Sigmoid colon (tissue), 7 donors: ENCODE results near the gene TSHB. TPM values are rescaled to one million over a fixed set of nuclear protein-coding genes. Genes with fewer than 3 reads are reported as not detected.

Experiments
- DNase-seq: peaks from one replicate; pipeline ENCODE4 v3.0.0-alpha.2; 2019
- H3K27ac ChIP-seq, 4 donors: fragments of 200-600 bp; sonication (generic); one replicate each; pipeline ENCODE4 v1.5.1; 2016 to 2019; ENCODE audit warnings: mild to moderate bottlenecking in 1 of 4
- H3K27me3 ChIP-seq, 3 donors: fragments of 200-600 bp; sonication (generic); one replicate each; pipeline ENCODE4 v1.5.1; 2019; ENCODE audit warnings: mild to moderate bottlenecking in 1 of 3
- H3K36me3 ChIP-seq, 4 donors: fragments of 200-600 bp; sonication (generic); one replicate each; pipeline ENCODE4 v1.5.1; 2016 to 2019
- H3K4me1 ChIP-seq, 4 donors: fragments of 200-600 bp; sonication (generic); one replicate each; pipeline ENCODE4 v1.5.1; 2017 to 2019
- H3K4me3 ChIP-seq, 4 donors: fragments of 200-600 bp; sonication (generic); one replicate each; pipeline ENCODE4 v1.5.1; 2017 to 2019; ENCODE audit warnings: mild to moderate bottlenecking in 2 of 4, moderate library complexity in 1 of 4
- H3K9me3 ChIP-seq, 4 donors: fragments of 200-600 bp in 3 of 4; sonication (generic) in 3 of 4; one replicate each; pipeline versions ENCODE4 v1.5.1 to v1.6.1; 2013 to 2019
- EP300 ChIP-seq, 4 donors: sonication (generic); formaldehyde crosslinking; IDR thresholded peaks; one replicate each; pipeline ENCODE4 v1.6.1; 2017; ENCODE audit warnings: antibody characterized with exemption in 4 of 4
- POLR2A ChIP-seq, 2 donors: fragments of 450-650 bp; IDR thresholded peaks; one replicate each; pipeline ENCODE4 v1.6.1; 2016; ENCODE audit warnings: antibody characterized with exemption in 2 of 2, mild to moderate bottlenecking in 2 of 2, moderate library complexity in 2 of 2
- POLR2AphosphoS5 ChIP-seq, 4 donors: sonication (generic); formaldehyde crosslinking; IDR thresholded peaks; one replicate each; pipeline ENCODE4 v1.6.1; 2017; ENCODE audit warnings: antibody characterized with exemption in 4 of 4
- WGBS, 2 donors: extraction: QIAGEN DNeasy Blood & Tissue Kit; methylation state at CpG; one replicate each; pipeline ENCODE4 v1.1.7; 2013; 5-methylcytosine and 5-hydroxymethylcytosine counted together
- intact Hi-C: fragments of 100-400 bp; cut with DNase I; formaldehyde crosslinking; loops from one replicate; pipeline ENCODE4 v1.15.1; 2023
- polyA plus RNA-seq, 3 donors: library from polyadenylated mRNA; stranded (reverse); fragments of 200-250 nt; gene quantifications; one replicate each; pipeline ENCODE4 v1.2.3, GENCODE V29; 2013
- total RNA-seq, 4 donors: library from RNA; depleted of rRNA; stranded (reverse); fragments of >200 nt; gene quantifications; one replicate each; pipeline ENCODE4 v1.1.0, GENCODE V29; 2016
- TF ChIP-seq, protein P1 (sequence below), 4 experiments: fragments of 450-650 bp in 3 of 4; fragments of 200-600 bp in 1 of 4; IDR thresholded peaks; one replicate each; pipeline ENCODE4 v1.5.1; 2016 to 2019; ENCODE audit warnings: antibody characterized with exemption in 4 of 4, mild to moderate bottlenecking in 3 of 4, moderate library complexity in 2 of 4
- donor health status: healthy with polysubstance abuse.
- donor health status: Bipolar disorder and iron deficiency.
- donor health status: healthy.

Gene TSHB
- total RNA-seq (not detected), polyA plus RNA-seq (not detected)

DNA sequence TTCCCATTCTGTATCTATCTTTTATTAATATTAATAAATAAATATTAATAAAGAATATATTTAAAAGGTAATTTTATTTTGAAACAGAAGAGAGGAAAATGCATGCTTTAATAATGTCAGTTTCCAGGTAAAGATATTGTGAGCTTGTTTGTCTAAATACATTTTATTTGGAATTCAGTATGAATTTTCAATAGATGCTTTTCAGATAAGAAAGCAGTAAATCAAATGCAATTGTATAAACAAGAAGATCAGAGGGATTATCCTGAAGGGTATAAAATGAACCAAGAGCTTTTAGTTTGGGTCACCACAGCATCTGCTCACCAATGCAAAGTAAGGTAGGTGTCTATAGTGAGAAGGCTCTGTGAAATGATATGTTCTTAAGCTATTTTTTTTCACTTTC, at the start of gene TSHB:
TSS of gene TSHB (plus strand) at position 301 of the 400 bp plus-strand sequence. CDS start 3,537 bp downstream, outside the sequence.
- Histone ChIP-seq H3K4me3 (no peak within 1 kb of the TSS), H3K27ac (no peak within 1 kb of the TSS), H3K9me3 (no peaks in the 10 kb centered on the region), H3K27me3 (no peaks in the 10 kb centered on the region), H3K36me3 (no peaks in the 10 kb centered on the region), H3K4me1 (no peaks in the 10 kb centered on the region)
- TF ChIP-seq POLR2A (IDR thresholded peaks at IDR 0.05), result no peak
- no peak for TF ChIP-seq EP300 (IDR thresholded peaks at IDR 0.05)
- no peak for TF ChIP-seq POLR2AphosphoS5 (IDR thresholded peaks at IDR 0.05)
- TF ChIP-seq, protein P1, sequence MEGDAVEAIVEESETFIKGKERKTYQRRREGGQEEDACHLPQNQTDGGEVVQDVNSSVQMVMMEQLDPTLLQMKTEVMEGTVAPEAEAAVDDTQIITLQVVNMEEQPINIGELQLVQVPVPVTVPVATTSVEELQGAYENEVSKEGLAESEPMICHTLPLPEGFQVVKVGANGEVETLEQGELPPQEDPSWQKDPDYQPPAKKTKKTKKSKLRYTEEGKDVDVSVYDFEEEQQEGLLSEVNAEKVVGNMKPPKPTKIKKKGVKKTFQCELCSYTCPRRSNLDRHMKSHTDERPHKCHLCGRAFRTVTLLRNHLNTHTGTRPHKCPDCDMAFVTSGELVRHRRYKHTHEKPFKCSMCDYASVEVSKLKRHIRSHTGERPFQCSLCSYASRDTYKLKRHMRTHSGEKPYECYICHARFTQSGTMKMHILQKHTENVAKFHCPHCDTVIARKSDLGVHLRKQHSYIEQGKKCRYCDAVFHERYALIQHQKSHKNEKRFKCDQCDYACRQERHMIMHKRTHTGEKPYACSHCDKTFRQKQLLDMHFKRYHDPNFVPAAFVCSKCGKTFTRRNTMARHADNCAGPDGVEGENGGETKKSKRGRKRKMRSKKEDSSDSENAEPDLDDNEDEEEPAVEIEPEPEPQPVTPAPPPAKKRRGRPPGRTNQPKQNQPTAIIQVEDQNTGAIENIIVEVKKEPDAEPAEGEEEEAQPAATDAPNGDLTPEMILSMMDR (IDR thresholded peaks at IDR 0.05), result no peak
- intact Hi-C loops, result no loop called here
- DNase-seq, result no peak

- intact Hi-C loops, result loop anchor here (5.0 kb wide), 1 partner anchor 55 kb away; no protein-coding TSS in a partner anchor
- no peak for TF ChIP-seq EP300 (IDR thresholded peaks at IDR 0.05)
- TF ChIP-seq POLR2A (IDR thresholded peaks at IDR 0.05), result no peak
- TF ChIP-seq, protein P1 (IDR thresholded peaks at IDR 0.05), result no peak
- TF ChIP-seq POLR2AphosphoS5 (IDR thresholded peaks at IDR 0.05), result no peak
- Histone ChIP-seq H3K4me3 (no peak overlapping the region), H3K4me1 (no peaks in the 10 kb centered on the region), H3K27ac (no peak overlapping the region), H3K27me3 (no peaks in the 10 kb centered on the region), H3K9me3 (peaks cover 0 to 8% (median 3%) of the 10 kb centered on the region in 4 donors), H3K36me3 (no peaks in the 10 kb centered on the region)
- DNase-seq, result no peak
- WGBS, 2 donors, result 0 to 45% methylated on average over 1 of the region's 1 CpG
These were observed 47.4 kb upstream of the TSHB start for GRCh38 chr1:114982251-114982650.

GRCh38 chr1:114986286-114986685, 43.3 kb upstream of the TSHB start:
- no peaks in the 10 kb centered on the region for H3K4me1 ChIP-seq
- DNase-seq, result no peak
- no peaks in the 10 kb centered on the region for H3K27me3 ChIP-seq
- intact Hi-C loops, result no loop called here
- no peak overlapping the region for H3K27ac ChIP-seq
- TF ChIP-seq EP300 (IDR thresholded peaks at IDR 0.05) (no peak), POLR2AphosphoS5 (IDR thresholded peaks at IDR 0.05) (no peak), POLR2A (IDR thresholded peaks at IDR 0.05) (no peak)
- TF ChIP-seq, protein P1 (IDR thresholded peaks at IDR 0.05), result no peak
- no peak overlapping the region for H3K4me3 ChIP-seq
- H3K36me3 ChIP-seq, result no peaks in the 10 kb centered on the region
- H3K9me3 ChIP-seq, result peaks cover 0 to 12% (median 7%) of the 10 kb centered on the region in 4 donors

- intact Hi-C loops, result no loop called here
- no peaks in the 10 kb centered on the region for H3K4me1 ChIP-seq
- TF ChIP-seq EP300 (IDR thresholded peaks at IDR 0.05) (no peak), POLR2A (IDR thresholded peaks at IDR 0.05) (no peak), POLR2AphosphoS5 (IDR thresholded peaks at IDR 0.05) (no peak)
- TF ChIP-seq, protein P1 (IDR thresholded peaks at IDR 0.05), result no peak
- H3K27ac ChIP-seq, result no peak overlapping the region
- H3K9me3 ChIP-seq, result peaks cover 0 to 7% (median 3%) of the 10 kb centered on the region in 4 donors
- H3K4me3 ChIP-seq, result no peak overlapping the region
- no peaks in the 10 kb centered on the region for H3K27me3 ChIP-seq
- 91 to 98% methylated on average over 1 of the region's 1 CpG for WGBS, 2 donors
- no peaks in the 10 kb centered on the region for H3K36me3 ChIP-seq
- no peak for DNase-seq
These were observed 41.5 kb upstream of the TSHB start for GRCh38 chr1:114988095-114988494.
